Small intestine (tissue), 4 donors: ENCODE results near the gene EEF2KMT. TPM values are rescaled to one million over a fixed set of nuclear protein-coding genes. Genes with fewer than 3 reads are reported as not detected.

Experiments used
- polyA plus RNA-seq, 4 donors: library from polyadenylated mRNA; stranded (reverse) in 3 of 4; unstranded in 1 of 4; fragments of 200-250 nt in 3 of 4; fragments of 120-200 nt in 1 of 4; gene quantifications; one replicate each; pipeline versions ENCODE4 v1.2.1 to v1.2.3, GENCODE V29; 2013
- donor health status: healthy with polysubstance abuse.
- donor health status: Bipolar disorder and iron deficiency.
- donor health status: healthy.

Gene EEF2KMT
- polyA plus RNA-seq, 4 donors, result 4.5 to 9.7 (median 6.4) TPM

Other genes with a start within 250 kb of the EEF2KMT start
- gene PPL, start 160.6 kb downstream of the EEF2KMT start, polyA plus RNA-seq, result 10 to 100 TPM; 11.1 to 37.1 (median 14.9) TPM
- gene SEC14L5, start 139.5 kb downstream of the EEF2KMT start, polyA plus RNA-seq, result under 1 TPM in 3 of 4 donors, not detected in 1; 0.16 to 0.35 (median 0.27) TPM
- gene NAGPA, start 63.9 kb downstream of the EEF2KMT start, polyA plus RNA-seq, result 10 to 100 TPM; 13.2 to 26.8 (median 21.5) TPM
- 1 to 10 TPM in 3 of 4 donors, not detected in 1; 1.1 to 2.8 (median 2.5) TPM for gene C16orf89, start 31.8 kb downstream of the EEF2KMT start, polyA plus RNA-seq
- gene ALG1, start 26.0 kb downstream of the EEF2KMT start, polyA plus RNA-seq, result 10 to 100 TPM in 2 of 4 donors, 1 to 10 TPM in 2; 4.6 to 35.4 (median 19.3) TPM